AG09319 (cell line): ENCODE data around the gene SEMA3A.
"Not testable (repeated sequence)": the region's sequence is repeated elsewhere in the genome, so short reads cannot be mapped to it uniquely, and the experiment has no call there.

ENCODE experiments used
- DNase-seq: peaks from one replicate; pipeline ENCODE4 v3.0.0-alpha.2; 2010; ENCODE audit warnings: low read depth; ENCODE audit errors: extremely low read depth
- CTCF ChIP-seq: IDR thresholded peaks from 2 replicates; pipeline ENCODE4 v1.5.1; 2011; ENCODE audit warnings: low read depth, mild to moderate bottlenecking, inconsistent platforms, low read length, moderate library complexity

Gene SEMA3A

DNA sequence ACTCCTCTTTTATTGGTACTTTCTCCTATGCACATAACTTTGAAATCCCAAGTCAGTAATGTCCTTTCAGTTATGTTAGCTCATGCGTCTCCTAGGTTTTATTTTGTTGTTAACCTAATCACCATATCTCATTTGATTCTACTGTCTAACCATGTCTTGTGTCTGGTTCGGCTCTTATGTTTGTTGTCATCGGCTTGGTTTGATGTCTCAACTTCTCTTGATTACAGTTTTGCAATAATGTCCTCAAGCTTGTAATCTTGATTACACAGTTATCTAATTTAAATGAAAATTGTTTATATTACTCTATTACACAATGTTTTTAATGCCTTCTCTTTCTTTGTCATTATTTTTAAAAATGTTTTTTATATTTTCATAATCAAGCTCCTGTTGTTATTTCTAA is 35.9 kb upstream of the SEMA3A start:
- no peak for DNase-seq
- no peak for TF ChIP-seq CTCF

DNA sequence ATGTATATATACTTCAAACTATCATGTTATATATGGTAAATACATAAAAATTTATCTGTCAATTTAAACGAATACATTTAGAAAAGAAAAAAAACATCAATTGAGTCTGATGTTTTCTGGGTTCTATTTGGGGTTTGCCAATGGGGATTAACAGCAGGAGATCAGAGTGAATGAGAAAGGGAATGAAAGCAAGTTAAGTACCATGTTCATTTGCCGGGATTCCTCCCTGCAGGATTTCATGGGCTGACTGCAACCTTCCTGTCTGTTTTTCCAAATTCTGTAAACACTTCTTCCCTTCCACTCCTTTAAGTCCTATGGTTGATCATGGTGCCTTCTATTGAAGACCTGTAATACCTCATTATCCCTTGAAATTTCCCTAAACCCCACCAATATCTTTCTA is 33.9 kb upstream of the SEMA3A start:
- no peak for DNase-seq
- TF ChIP-seq CTCF, result no peak

DNA sequence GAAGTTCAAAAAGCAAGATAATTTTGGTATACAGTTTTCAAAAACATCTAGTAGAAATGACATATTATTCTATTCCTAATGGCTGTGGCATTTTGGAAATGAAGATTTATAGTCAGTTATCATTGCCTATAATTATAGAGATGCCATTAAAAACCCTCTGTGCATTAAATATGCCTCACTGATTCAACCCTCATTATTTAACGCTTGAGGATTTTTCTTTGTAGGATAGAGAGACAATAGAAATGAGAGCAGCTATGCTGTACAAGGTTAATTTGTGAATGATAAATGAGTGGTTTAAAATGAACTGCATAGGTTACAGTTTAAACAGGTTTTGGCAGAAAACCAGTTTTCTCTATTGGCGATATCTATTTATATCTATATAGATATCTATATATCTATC is 32.2 kb upstream of the SEMA3A start:
- no peak for DNase-seq
- TF ChIP-seq CTCF, result no peak

DNA sequence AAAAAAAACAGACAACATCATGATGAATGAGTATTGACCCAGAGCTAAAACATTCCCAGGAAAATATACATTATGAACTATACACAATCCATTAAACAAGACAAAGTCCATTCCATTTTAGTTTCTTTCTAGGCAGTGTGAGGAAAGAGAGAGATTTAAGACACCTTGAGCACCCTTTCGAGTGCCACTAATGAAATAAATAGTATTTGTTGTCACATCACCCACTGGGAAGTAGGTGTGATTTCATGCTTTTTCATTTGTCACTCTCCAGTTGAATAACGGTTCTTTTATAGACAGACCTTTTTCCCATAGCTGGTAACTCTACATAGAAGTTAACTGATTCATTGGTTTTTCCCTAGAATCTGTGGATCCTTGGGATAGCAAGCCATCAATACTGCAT is 29.9 kb upstream of the SEMA3A start:
- no peak for TF ChIP-seq CTCF
- DNase-seq, result no peak

- no peak for DNase-seq
- no peak for TF ChIP-seq CTCF
These were observed 24.7 kb upstream of the SEMA3A start for GRCh38 chr7:84219310-84219709.

DNA sequence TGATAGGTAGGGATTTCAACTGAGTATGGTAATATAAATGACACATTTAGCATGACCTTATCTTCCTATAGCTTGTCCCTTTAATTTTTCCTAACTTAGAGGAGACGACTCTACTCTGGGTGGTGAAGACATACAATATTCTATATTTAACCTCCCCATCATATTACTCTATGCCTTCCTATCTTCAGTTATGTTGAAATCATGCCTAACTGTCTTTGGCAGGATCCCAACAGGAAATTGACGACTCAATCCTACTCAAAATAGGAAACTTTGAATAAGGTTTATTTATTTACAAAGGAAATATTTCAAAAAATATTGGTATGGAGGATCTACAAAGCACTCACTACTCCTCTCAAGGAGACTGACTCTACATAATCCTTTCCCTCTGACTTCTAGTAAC is 24.1 kb upstream of the SEMA3A start:
- no peak for TF ChIP-seq CTCF
- DNase-seq, result no peak

GRCh38 chr7:84216472-84216871 is 21.9 kb upstream of the SEMA3A start:
- no peak for TF ChIP-seq CTCF
- DNase-seq, result no peak

DNA sequence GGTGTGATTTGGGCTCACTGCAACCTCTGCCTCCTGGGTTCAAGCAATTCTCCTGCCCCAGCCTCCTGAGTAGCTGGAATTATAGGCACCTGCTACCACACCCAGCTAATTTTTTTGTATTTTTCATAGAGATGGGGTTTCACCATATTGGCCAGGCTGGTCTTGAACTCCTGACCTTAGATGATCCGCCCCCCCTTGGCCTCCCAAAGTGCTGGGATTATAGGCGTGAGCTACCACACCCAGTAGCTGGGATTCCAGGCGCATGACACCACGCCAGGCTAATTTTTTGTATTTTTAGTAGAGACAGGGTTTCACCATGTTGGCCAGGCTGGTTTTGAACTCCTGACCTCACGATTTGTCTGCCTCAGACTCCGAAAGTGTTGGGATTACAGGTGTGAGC is 20.2 kb upstream of the SEMA3A start:
- not testable (repeated sequence) for DNase-seq
